ENCODE results near the gene MVK.

The MVK gene

GRCh38 chr12:109529691-109530640, 43.6 kb upstream of the MVK start:
- ChIA-PET CTCF (no interaction called here), POLR2A (interaction anchor here (0.6 kb wide), 1 partner anchor 10 kb away, joined by 3 read pairs; no protein-coding TSS in a partner anchor)
- DNase-seq (ENCODE audit: extremely low spot score) = no peak
- TF ChIP-seq HDGF (IDR thresholded peaks at IDR 0.05; ENCODE audit: borderline replicate concordance) (no peak), LEF1 (IDR thresholded peaks at IDR 0.05; ENCODE audit: borderline replicate concordance) (no peak), BHLHE40 (IDR thresholded peaks at IDR 0.05; ENCODE audit: borderline replicate concordance) (no peak)

GRCh38 chr12:109531411-109531810, 42.2 kb upstream of the MVK start:
- ChIA-PET CTCF (no interaction called here), POLR2A (no interaction called here)
- DNase-seq (ENCODE audit: extremely low spot score) = no peak
- no peak for TF ChIP-seq LEF1 (IDR thresholded peaks at IDR 0.05; ENCODE audit: borderline replicate concordance)
- TF ChIP-seq ZNF384 (IDR thresholded peaks at IDR 0.05) = no peak
- no peak for TF ChIP-seq FOXM1 (IDR thresholded peaks at IDR 0.05; ENCODE audit: borderline replicate concordance)
- TF ChIP-seq FOXK2 (IDR thresholded peaks at IDR 0.05) = no peak

GRCh38 chr12:109532721-109533486, 40.7 kb upstream of the MVK start:
- DNase-seq (ENCODE audit: extremely low spot score) = no peak
- ChIA-PET POLR2A (no interaction called here), CTCF (no interaction called here)
- no peak for TF ChIP-seq L3MBTL2 (conservative IDR thresholded peaks at IDR 0.05)
- no peak for TF ChIP-seq FOXA1 (IDR thresholded peaks at IDR 0.05)
- TF ChIP-seq CTBP1 (IDR thresholded peaks at IDR 0.05; ENCODE audit: borderline replicate concordance) = no peak
- no peak for TF ChIP-seq LEF1 (IDR thresholded peaks at IDR 0.05; ENCODE audit: borderline replicate concordance)
- no peak for TF ChIP-seq TARDBP (IDR thresholded peaks at IDR 0.05)

GRCh38 chr12:109533487-109533740, 40.2 kb upstream of the MVK start:
- CTCF ChIA-PET = no interaction called here
- TF ChIP-seq CTBP1 (IDR thresholded peaks at IDR 0.05; ENCODE audit: borderline replicate concordance) = no peak
- TF ChIP-seq PKNOX1 (IDR thresholded peaks at IDR 0.05) = no peak
- no peak for TF ChIP-seq NFRKB (IDR thresholded peaks at IDR 0.05)
- TF ChIP-seq FOXM1 (IDR thresholded peaks at IDR 0.05; ENCODE audit: borderline replicate concordance) = no peak
- no peak for TF ChIP-seq HDGF (IDR thresholded peaks at IDR 0.05; ENCODE audit: borderline replicate concordance)
- no peak for TF ChIP-seq FOXA1 (IDR thresholded peaks at IDR 0.05)
- TF ChIP-seq SP1 (IDR thresholded peaks at IDR 0.05) = no peak
- no peak for TF ChIP-seq ARNT (IDR thresholded peaks at IDR 0.05)
- no peak for TF ChIP-seq L3MBTL2 (conservative IDR thresholded peaks at IDR 0.05)
- TF ChIP-seq LEF1 (IDR thresholded peaks at IDR 0.05; ENCODE audit: borderline replicate concordance) = no peak
- no peak for TF ChIP-seq ZNF384 (IDR thresholded peaks at IDR 0.05)
- TF ChIP-seq FOXK2 (IDR thresholded peaks at IDR 0.05) = no peak
- no peak for TF ChIP-seq ELF4 (IDR thresholded peaks at IDR 0.05)
- TF ChIP-seq SUZ12 (IDR thresholded peaks at IDR 0.05) = no peak
- POLR2A ChIA-PET = no interaction called here
- DNase-seq (ENCODE audit: extremely low spot score) = no peak

- POLR2A ChIA-PET = no interaction called here
Observed at GRCh38 chr12:109534456-109534855, 39.1 kb upstream of the MVK start.

GRCh38 chr12:109535231-109535862, 38.2 kb upstream of the MVK start:
- ChIA-PET POLR2A (no interaction called here), CTCF (no interaction called here)
- TF ChIP-seq HDGF (IDR thresholded peaks at IDR 0.05; ENCODE audit: borderline replicate concordance) (no peak), ARNT (IDR thresholded peaks at IDR 0.05) (no peak), FOXK2 (IDR thresholded peaks at IDR 0.05) (no peak), CTBP1 (IDR thresholded peaks at IDR 0.05; ENCODE audit: borderline replicate concordance) (no peak), TARDBP (IDR thresholded peaks at IDR 0.05) (no peak), FOXM1 (IDR thresholded peaks at IDR 0.05; ENCODE audit: borderline replicate concordance) (no peak), FOXA1 (IDR thresholded peaks at IDR 0.05) (no peak), SUZ12 (IDR thresholded peaks at IDR 0.05) (no peak)
- DNase-seq (ENCODE audit: extremely low spot score) = no peak

More at GRCh38 chr12:109534456-109534855, 39.1 kb upstream of the MVK start:
- no peak for DNase-seq (ENCODE audit: extremely low spot score)
- CTCF ChIA-PET = no interaction called here
- no peak for TF ChIP-seq ELF4 (IDR thresholded peaks at IDR 0.05)
- no peak for TF ChIP-seq BHLHE40 (IDR thresholded peaks at IDR 0.05; ENCODE audit: borderline replicate concordance)
- no peak for TF ChIP-seq NFRKB (IDR thresholded peaks at IDR 0.05)
- TF ChIP-seq ARNT (IDR thresholded peaks at IDR 0.05) = no peak
- TF ChIP-seq FOXM1 (IDR thresholded peaks at IDR 0.05; ENCODE audit: borderline replicate concordance) = no peak
- no peak for TF ChIP-seq PKNOX1 (IDR thresholded peaks at IDR 0.05)
- TF ChIP-seq FOXA1 (IDR thresholded peaks at IDR 0.05) = no peak
- no peak for TF ChIP-seq HDGF (IDR thresholded peaks at IDR 0.05; ENCODE audit: borderline replicate concordance)
- no peak for TF ChIP-seq ZNF384 (IDR thresholded peaks at IDR 0.05)
- TF ChIP-seq FOXK2 (IDR thresholded peaks at IDR 0.05) = no peak
- TF ChIP-seq SUZ12 (IDR thresholded peaks at IDR 0.05) = no peak
- no peak for TF ChIP-seq L3MBTL2 (conservative IDR thresholded peaks at IDR 0.05)
- TF ChIP-seq TARDBP (IDR thresholded peaks at IDR 0.05) = no peak
- TF ChIP-seq LEF1 (IDR thresholded peaks at IDR 0.05; ENCODE audit: borderline replicate concordance) = no peak
- no peak for TF ChIP-seq SP1 (IDR thresholded peaks at IDR 0.05)
- no peak for TF ChIP-seq CTBP1 (IDR thresholded peaks at IDR 0.05; ENCODE audit: borderline replicate concordance)

All from HEK293T (cell line).